Left lobe of liver (tissue), 2 donors: ENCODE measurements around the gene CCR2. TPM values are rescaled to one million over a fixed set of nuclear protein-coding genes. Genes with fewer than 3 reads are reported as not detected.
"Not testable (repeated sequence)": the region's sequence is repeated elsewhere in the genome, so short reads cannot be mapped to it uniquely, and the experiment has no call there.

Experiments used
- ATAC-seq: fragments of 200-7000 bp; cut with Tn5 transposase; one replicate; pipeline ENCODE4 v1.9.1; 2020; ENCODE audit warnings: mild to moderate bottlenecking, moderate library complexity
- DNase-seq: peaks from one replicate; pipeline ENCODE4 v3.0.0-alpha.2; 2020; ENCODE audit warnings: low spot score
- total RNA-seq: library from RNA; stranded (reverse); gene quantifications from one replicate; pipeline ENCODE4 v1.2.1, GENCODE V29; 2021
- donor health status: DM: no; HTN: no; CAD: no; lungs with moderate emphysema.
- donor health status: DM: no; HTN: yes; CAD: no.

CCR2 gene
- total RNA-seq, 1 donor from 2014 or later, result 0.33 TPM

DNA sequence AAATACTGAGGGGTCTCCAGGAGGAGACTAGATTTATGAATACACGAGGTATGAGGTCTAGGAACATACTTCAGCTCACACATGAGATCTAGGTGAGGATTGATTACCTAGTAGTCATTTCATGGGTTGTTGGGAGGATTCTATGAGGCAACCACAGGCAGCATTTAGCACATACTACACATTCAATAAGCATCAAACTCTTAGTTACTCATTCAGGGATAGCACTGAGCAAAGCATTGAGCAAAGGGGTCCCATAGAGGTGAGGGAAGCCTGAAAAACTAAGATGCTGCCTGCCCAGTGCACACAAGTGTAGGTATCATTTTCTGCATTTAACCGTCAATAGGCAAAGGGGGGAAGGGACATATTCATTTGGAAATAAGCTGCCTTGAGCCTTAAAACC lies 21.3 kb downstream of the CCR2 start:
- no peak for DNase-seq
- no peak for ATAC-seq

DNA sequence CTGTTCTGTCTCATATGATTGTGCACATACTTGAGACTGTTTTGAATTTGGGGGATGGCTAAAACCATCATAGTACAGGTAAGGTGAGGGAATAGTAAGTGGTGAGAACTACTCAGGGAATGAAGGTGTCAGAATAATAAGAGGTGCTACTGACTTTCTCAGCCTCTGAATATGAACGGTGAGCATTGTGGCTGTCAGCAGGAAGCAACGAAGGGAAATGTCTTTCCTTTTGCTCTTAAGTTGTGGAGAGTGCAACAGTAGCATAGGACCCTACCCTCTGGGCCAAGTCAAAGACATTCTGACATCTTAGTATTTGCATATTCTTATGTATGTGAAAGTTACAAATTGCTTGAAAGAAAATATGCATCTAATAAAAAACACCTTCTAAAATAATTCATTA lies 21.9 kb downstream of the CCR2 start:
- ATAC-seq (no peak), DNase-seq (no peak)

DNA sequence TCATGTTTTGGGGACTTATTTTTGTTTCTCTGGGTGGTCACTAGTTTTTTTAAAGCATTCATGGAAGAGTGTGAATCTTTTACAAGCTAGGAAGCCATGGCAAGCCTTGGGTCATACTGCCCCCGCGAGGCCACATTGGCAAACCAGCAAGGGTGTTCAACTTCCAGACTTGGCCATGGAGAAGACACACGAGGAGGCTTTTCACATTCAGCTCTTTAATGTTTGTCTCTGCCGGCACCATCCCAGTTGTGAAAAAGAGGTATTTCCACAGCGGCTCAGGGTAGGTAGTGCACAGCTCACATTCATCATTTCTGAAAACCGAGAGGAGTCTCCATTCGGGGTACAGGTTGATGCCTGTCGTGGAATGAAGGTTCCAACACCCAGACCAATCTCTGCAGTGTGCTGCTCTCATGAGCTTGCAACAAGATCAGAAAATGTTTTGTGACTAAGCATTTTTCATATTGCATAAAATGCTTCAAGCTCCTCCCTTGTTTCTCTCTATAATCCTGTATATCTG lies 24.6 kb downstream of the CCR2 start:
- DNase-seq (peak; percentile 59), ATAC-seq (peak; percentile 81)

DNA sequence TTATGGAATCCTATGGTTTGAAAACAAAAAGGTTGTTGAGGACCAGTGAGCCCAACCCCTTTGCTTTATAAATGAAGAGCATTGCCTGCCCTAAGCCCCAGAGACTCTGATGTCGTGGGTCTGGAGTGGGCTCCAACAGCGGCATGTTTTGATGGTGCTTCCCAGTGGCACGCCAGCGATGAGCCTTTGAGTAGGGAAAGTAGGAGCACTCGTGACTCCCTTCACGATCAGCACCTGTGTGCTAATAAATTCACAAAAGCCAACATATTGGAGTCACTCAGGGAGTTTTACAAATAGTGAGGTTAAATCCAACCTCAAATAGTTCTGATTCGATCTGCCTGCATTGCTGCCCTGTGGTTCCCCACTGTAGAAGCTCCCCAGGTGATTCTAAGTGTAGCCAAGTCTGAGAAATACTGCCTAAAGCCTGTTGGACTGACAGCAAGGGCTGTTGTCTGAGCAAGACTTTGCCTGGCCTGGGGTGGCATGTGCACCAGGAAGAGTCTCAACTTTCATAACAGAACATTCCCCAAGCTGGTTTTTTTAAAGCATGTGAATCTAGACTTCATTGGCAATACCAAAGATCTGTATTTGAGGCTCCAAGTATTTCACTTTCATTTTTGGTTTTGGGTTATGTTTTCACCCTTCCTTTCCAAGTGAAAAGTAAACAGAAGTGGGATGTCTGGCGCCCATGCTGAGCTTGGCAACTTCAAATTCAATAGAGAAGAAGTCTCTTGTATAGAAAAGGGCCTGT lies 26.7 kb downstream of the CCR2 start:
- DNase-seq, result no peak
- peak; percentile 78 for ATAC-seq

DNA sequence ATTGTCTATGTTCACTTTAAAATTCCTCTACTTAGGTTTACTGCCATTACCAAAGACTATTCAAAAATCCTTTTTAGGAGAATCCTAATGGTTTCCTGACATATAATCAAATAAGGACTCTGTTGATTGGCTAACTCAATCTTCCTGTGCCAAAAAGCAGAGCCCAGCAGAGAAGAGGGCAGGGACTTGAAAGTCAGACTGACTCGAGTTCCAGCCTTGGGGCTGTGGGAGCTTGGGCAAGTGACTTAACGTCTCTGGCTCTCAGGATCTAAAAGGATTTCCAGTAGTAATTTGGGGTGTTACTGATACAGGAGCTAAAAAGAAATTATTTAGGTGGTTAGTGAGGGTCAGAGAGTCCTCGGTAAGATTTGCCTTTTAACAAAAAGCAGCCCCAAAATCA lies 27.7 kb downstream of the CCR2 start:
- no peak for ATAC-seq
- DNase-seq, result no peak

DNA sequence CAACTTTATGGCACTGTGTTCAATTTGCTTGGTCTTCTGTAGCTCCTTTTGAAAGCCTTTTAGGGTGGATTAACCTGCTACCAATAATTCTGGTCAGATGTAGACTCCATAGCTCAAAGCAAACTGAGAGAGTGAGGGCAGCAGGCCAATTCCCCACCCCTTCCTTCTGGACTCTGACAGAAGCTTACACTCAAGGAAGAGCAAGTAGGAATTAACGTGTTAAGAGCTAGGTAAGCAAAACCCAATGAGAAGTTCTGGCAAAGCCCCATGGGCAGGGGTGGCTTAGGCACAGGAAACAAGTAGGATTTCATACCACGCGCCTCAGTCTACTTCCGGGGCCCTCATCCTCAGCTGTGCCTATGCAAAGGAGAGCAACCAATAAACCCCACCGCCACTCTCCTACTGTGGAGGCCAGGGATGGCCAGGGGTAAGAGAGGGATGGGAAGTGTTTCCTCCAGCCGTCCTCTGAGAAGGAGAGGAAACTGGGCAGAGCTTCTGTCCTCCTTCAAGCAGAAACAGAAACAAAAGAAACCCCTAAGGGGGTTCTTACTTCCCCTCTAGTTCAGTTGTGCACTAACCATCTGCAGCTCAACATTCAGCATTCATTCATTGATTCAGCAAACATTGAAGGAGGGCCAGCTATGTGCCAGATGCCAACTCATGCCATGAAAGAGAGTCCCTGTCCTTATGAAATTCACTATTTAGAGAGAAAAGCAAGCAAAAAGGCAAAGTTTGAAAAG lies 29.5 kb downstream of the CCR2 start:
- ATAC-seq, result peak; percentile 50
- no peak for DNase-seq

DNA sequence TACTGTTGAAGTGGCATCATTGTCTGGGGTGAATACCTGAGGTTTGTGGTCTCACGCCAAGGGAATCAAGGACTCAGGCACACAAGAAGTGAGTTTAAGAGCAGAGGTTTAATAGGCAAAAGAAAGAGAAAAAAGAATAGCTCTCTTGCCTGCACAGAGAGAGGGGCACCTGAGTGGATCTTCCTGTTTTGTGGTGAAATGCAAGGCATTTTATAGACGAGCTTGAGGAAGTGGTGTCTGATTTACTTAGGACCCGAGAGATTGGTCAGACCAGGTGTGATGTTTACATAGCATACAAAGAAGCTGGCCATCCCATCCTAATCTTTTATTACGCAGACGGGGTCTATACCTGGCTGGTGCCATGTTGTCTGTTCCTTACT lies 30.0 kb downstream of the CCR2 start:
- DNase-seq, result no peak
- no peak for ATAC-seq

DNA sequence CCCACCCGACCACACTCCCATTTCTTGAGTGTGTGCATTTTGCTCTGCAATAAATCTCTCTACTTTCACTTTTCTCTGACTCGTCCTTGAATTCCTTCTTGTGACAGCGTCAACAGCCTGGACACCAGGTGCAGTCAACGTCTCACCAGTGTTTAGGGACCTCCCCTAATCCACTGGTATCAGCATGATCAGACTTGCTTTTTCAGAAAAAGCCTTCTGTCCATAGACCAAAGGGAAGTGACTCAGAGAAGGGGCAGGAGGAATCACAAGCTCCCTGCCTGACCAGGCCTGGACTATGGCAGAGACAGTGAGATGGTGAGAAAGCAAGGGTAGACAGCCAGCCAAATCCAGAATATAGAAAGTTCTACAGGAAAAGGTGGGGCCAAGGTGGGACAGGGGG lies 32.3 kb downstream of the CCR2 start:
- DNase-seq (no peak), ATAC-seq (no peak)

DNA sequence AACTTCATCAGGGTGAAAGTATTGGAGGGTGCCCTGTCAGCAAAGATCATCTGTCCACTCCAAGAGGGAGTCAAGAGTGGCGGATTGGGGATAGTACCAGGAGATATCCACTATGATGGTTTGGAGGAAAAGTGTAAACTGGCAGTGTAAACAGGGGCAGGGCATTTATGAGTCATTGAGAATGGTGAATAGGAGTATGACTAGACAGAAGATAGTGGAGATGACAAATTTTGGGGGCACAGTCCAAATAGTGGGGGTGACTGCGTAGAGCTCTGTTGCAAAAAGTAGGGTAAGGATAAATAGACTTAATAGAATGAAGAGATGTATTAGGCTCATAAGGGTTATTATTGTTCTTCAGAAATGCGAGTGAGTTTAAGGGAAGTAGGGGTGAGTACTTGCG lies 34.9 kb downstream of the CCR2 start:
- not testable (repeated sequence) for DNase-seq, ATAC-seq

DNA sequence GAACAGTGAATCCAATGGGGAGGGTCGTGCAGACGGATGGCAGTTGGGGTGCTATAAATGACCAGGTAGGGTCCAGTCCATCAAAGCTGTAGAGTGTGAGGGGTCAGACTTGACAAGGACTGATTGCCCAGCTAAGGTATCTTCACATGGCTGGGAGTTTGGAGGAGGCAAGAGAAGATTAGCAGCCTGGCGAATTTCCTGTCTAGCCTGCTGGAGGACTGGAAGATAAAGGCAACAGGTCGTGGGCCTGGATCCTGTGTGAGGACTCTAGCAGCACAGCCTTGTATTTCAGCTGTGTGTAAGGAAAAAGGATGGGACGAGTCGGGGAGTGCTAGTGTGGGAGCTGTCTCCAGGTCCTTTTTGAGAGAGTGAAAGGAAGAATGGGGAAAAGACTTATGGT lies 35.4 kb downstream of the CCR2 start:
- no peak for ATAC-seq

DNA sequence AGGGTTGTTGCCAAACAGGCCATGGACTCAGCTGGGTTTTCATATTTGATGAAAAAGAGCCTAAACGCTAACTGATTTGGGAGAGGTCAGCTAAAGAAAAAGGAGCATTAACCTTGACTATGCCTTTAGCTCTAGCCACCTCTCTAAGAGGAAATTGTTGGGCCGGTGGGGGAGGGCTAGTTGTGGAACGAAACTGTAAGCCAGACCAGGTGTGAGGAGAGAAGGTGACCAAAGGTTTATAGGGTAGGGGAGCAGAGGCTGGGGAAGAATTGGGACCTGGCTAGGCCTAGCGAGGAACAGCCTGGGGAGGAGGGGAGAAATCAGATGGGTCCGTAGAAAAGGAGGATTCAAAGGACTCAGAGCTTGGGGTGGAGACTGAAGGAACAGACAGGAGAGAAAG lies 37.6 kb downstream of the CCR2 start:
- DNase-seq, ATAC-seq: not testable (repeated sequence)

More for the DNA sequence above, 35.4 kb downstream of the CCR2 start:
- DNase-seq, result no peak

DNA sequence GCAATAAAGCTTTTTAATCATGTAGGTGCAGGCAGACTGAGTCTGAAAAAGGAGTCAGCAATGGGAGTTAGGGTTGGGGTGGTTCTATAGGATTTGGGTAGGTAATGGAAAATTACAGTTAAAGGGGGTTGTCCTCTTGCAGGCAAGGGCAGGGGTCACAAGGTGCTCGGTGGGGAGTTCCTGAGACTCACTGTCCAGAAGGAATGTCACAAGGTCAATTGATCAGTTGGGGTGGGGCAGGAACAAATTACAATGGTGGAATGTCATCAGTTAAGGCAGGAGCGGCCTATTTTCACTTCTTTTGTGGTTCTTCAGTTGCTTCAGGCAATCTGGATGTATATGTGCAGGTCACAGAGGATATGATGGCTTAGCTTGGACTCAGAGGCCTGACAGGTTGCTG lies 39.1 kb downstream of the CCR2 start:
- DNase-seq, result no peak
- ATAC-seq, result no peak

DNA sequence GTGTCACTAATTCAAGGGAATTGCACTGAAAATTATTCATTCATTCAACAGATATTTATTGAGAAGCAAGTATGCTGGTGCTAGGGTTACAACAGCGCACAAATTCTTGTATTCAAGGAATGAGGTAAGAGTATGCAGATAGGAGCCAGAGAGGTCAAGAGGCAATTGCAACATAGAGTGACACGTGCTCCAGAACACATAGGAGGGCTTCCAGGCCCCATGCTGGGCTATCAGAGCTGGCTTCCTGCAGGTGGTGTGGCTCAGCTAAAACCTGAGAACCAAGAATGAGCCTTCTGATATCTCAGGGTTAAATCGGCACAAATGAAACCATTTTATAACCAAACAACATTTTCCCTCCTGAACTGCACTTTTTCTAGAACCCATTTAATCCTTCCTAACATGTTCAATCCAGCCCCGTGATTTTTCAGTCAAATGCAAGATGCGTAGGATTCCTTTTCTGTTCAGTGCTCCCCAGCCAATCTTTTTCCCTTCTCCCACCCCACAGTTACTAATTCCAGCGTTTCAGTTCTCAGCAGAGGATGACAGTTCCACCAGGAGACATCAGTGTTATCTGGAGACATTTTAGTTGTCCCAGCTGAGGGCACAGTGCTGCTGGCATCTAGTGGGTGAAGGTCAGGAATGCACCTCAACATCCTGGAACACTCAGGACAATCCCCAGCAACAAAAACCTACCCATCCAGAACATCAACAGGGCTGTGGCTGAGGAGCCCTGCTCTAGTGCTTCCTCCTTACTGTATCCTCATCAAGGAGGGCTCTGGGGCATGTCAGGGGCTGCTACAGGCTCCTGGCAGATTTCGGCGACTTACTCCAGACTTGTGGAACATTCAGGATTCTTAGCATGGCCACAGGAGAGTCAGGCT lies 39.9 kb downstream of the CCR2 start:
- DNase-seq, result no peak
- ATAC-seq, result peak; percentile 92

DNA sequence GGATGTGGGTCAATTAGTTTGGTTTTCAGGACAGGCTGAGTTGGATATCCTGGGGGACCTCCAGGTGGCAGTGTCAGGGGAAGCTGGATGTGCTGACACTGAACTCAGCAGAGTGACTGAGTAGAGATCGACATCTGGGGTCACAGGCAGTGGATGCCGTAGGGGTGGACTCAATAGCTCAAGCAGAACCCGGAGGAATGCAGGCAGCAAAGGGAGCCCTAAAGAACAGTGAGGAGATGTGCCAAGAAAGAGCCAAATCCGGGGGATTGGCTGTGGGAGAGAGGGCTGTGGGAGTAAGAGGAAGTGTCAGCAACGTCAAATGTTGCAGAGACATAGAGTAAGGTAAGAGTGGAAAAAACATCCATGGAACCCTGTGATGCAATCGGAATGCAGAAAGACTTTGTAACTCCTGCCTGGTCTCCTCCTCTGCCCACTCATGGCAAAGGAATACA lies 41.3 kb downstream of the CCR2 start:
- ATAC-seq, result no peak

DNA sequence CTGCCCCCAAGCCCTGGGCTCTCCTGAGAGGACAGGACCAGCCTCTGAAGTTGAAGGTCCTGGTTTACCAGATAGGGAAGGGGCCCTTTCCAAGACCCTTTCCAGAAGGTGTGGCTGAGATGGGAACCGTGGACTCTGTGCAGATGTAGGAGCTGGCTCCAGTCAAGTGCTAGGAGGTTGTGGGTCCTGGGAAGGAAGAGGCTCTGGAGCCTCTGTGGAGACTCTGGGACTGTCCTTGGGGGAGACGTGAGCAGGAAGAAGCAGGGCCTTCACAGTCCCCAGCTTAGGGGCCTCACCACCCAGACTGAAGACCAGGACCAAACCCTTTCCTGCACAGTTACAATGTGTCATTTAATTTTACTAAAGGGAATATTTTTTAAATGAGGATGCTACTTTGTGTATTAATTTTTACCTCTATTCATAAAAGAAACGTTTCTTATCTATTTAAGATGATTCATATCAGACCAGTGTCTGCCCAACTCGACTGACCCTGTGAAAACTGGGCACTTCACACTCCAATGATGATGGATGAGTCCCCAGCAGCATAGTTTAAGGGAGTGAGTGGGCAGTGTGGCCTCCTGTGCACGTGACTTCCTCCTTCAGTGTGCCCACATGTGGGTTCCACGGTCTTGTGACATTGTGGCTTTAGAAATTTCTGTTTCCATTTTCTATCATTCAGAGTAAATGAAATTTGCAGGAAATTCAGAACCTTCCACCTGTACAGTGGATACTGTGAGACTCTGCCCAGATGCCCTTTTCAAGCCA lies 42.0 kb downstream of the CCR2 start:
- ATAC-seq (no peak), DNase-seq (no peak)

More for the DNA sequence above, 41.3 kb downstream of the CCR2 start:
- DNase-seq, result no peak

DNA sequence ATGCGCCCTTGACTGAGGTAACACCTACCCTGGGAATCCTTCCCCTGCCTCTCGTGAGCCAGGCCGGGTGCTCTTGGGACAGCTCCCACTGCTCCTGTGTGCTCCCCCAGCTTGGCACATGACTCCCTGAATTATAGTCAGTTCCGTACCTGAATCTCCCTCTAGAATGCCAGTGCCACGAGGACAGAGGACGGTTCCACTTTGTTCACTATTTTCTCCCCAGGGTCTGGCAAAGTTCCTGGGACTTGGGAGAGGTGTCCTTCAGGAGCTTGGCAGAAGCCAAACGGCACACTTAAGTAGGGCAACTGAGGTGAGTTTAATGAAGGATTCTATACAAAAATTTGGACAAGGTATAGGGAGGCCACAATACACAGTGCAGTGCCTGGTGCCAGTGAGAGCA lies 43.2 kb downstream of the CCR2 start:
- ATAC-seq (no peak), DNase-seq (no peak)

DNA sequence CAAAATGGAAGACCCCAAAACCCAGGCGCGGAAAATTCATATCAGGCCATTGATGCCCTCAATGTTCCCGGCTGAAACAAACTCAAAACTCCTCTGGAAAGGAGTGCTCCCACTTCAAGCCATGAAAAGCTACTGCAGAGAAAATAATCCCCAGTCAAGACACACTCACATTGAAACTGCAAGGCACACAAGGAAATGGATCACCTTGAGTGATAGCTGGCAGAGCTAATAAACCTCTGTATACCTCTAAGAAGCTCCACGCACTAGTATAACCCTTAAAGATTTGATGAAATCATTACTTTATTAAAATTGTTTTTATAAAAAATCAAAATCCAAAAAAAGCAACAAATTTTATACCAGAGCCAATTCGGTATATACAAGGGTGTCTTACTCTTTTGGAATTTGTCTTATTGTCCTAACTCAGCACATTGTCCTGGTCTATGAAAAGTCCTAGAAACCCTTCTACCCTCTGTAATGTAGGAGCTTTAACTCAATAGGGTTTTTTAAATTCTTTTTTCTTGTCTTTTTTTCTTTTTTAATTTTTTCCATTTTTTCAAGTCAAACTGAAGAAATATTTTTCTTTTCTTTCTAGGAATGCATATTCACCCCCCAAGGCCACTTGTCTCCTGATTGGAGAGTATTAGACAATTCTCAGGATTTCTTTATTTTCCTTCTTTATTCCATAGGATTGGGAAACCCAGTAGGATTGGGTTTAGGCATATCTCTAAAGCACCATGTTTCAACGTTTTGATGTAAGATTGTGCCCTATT lies 44.5 kb downstream of the CCR2 start:
- no peak for ATAC-seq
- DNase-seq, result no peak

DNA sequence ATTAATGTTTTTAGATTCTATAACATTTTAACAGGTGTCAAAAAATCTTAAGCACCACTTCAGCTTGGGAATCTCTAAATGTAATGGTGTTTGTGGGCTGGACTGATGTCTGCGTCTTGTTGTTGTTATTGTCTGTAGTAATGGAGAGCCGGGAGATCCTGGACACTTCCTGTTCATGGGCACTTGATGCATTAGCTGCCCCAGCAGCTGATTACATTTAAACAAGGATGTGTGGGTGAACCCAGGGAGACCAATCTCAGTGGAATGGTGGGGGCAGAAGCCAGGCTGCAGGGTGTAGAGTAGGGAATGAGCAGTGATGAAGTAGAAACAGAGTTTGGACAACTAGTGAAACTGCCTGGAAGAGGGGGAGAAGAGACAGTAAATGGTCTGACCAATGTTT lies 45.2 kb downstream of the CCR2 start:
- DNase-seq (no peak), ATAC-seq (no peak)

DNA sequence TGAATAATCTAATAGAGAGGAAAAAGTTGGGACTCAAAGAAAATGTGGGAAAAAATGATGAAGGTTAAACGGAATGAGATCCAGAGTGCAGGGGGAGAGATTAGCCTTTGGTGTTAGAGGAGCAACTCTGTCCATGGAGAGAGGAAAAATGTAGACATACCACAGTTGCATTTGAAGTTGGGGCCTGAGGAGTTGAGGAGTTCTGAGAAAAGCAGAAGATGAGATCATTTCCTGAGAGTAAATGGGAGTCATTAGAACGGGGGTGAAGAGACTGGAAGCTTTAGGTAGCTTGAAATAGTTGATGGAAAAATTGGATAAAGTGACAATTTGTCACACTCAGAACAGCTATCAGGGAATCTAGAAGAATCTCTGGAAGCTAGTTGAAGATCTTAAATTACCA lies 45.6 kb downstream of the CCR2 start:
- no peak for DNase-seq
- ATAC-seq, result no peak
